H9 (cell line): ENCODE data around the gene GALNT10. TPM values are rescaled to one million over a fixed set of nuclear protein-coding genes. Genes with fewer than 3 reads are reported as not detected.

ENCODE experiments used
- DNase-seq: peaks from one replicate; pipeline ENCODE4 v3.0.0-alpha.2; 2017
- H2AFZ ChIP-seq: one replicate; pipeline ENCODE4 v1.6.1; 2013; ENCODE audit warnings: mild to moderate bottlenecking, low read length, control low read depth, moderate library complexity
- H2AK5ac ChIP-seq: 2 replicates; pipeline ENCODE4 v1.6.1; 2013; ENCODE audit warnings: low read length, control low read depth, mixed read lengths; ENCODE audit not compliant: insufficient read length
- H2BK120ac ChIP-seq: one replicate; pipeline ENCODE4 v1.6.1; 2013; ENCODE audit warnings: low read depth, mild to moderate bottlenecking, low read length, control low read depth, inconsistent platforms; ENCODE audit not compliant: poor library complexity, severe bottlenecking
- H2BK12ac ChIP-seq: 2 replicates; pipeline ENCODE4 v1.6.1; 2013; ENCODE audit warnings: low read length, control low read depth, mixed read lengths, low read depth; ENCODE audit not compliant: insufficient read length
- H2BK15ac ChIP-seq: 2 replicates; pipeline ENCODE4 v1.6.1; 2013; ENCODE audit warnings: low read depth, low read length, control low read depth
- H2BK20ac ChIP-seq: one replicate; pipeline ENCODE4 v1.6.1; 2013; ENCODE audit warnings: low read depth, mild to moderate bottlenecking, low read length, control low read depth, inconsistent platforms; ENCODE audit not compliant: poor library complexity, severe bottlenecking
- H2BK5ac ChIP-seq: 2 replicates; pipeline ENCODE4 v1.6.1; 2013; ENCODE audit warnings: low read length, control low read depth, mixed read lengths; ENCODE audit not compliant: insufficient read length
- H3K14ac ChIP-seq: 2 replicates; pipeline ENCODE4 v1.6.1; 2013; ENCODE audit warnings: low read length, control low read depth; ENCODE audit not compliant: insufficient read depth
- H3K18ac ChIP-seq: 2 replicates; pipeline ENCODE4 v1.6.1; 2013; ENCODE audit warnings: low read depth, mild to moderate bottlenecking, mixed read lengths, low read length, control low read depth; ENCODE audit not compliant: insufficient read length
- H3K23ac ChIP-seq: 2 replicates; pipeline ENCODE4 v1.6.1; 2013; ENCODE audit warnings: low read length, control low read depth, mixed read lengths, low read depth; ENCODE audit not compliant: insufficient read length
- H3K23me2 ChIP-seq: 2 replicates; pipeline ENCODE4 v1.6.1; 2013; ENCODE audit warnings: low read depth, mild to moderate bottlenecking, mixed read lengths, low read length, control low read depth; ENCODE audit not compliant: insufficient read length, poor library complexity, severe bottlenecking
- H3K27ac ChIP-seq: 2 replicates; pipeline ENCODE4 v1.5.1; 2013; ENCODE audit warnings: low read length, control low read depth, mixed read lengths, low read depth; ENCODE audit not compliant: insufficient read length
- H3K27me3 ChIP-seq: 2 replicates; pipeline ENCODE4 v1.6.1; 2013; ENCODE audit warnings: low read length, control low read depth, inconsistent platforms; ENCODE audit not compliant: insufficient read depth
- H3K4ac ChIP-seq: 2 replicates; pipeline ENCODE4 v1.6.1; 2013; ENCODE audit warnings: low read depth, mild to moderate bottlenecking, control low read depth, inconsistent platforms, low read length, moderate library complexity
- H3K4me1 ChIP-seq: 2 replicates; pipeline ENCODE4 v1.6.1; 2013; ENCODE audit warnings: low read length, control low read depth, inconsistent platforms; ENCODE audit not compliant: insufficient read depth
- H3K4me2 ChIP-seq: 2 replicates; pipeline ENCODE4 v1.6.1; 2013; ENCODE audit warnings: low read length, control low read depth, mixed read lengths; ENCODE audit not compliant: insufficient read length, insufficient read depth
- H3K56ac ChIP-seq: 2 replicates; pipeline ENCODE4 v1.6.1; 2013; ENCODE audit warnings: low read depth, mild to moderate bottlenecking, mixed read lengths, low read length, control low read depth; ENCODE audit not compliant: insufficient read length
- H3K79me1 ChIP-seq: 2 replicates; pipeline ENCODE4 v1.6.1; 2013; ENCODE audit warnings: low read depth, mild to moderate bottlenecking, moderate library complexity, low read length, control low read depth, inconsistent platforms; ENCODE audit not compliant: insufficient read depth, poor library complexity, severe bottlenecking
- H3K79me2 ChIP-seq: 2 replicates; pipeline ENCODE4 v1.6.1; 2013; ENCODE audit warnings: low read length, control low read depth, inconsistent platforms; ENCODE audit not compliant: insufficient read depth
- H3K9ac ChIP-seq: 2 replicates; pipeline ENCODE4 v1.6.1; 2013; ENCODE audit warnings: low read length, control low read depth, mixed read lengths; ENCODE audit not compliant: insufficient read length; ENCODE audit errors: extremely low read depth
- H3K9me3 ChIP-seq: one replicate; pipeline ENCODE4 v1.6.1; 2013; ENCODE audit warnings: low read depth, low read length, inconsistent platforms; ENCODE audit not compliant: control insufficient read depth
- H3T11ph ChIP-seq: one replicate; pipeline ENCODE4 v1.6.1; 2013; ENCODE audit warnings: mild to moderate bottlenecking, low read length, control low read depth, inconsistent platforms
- H4K20me1 ChIP-seq: one replicate; pipeline ENCODE4 v1.6.1; 2013; ENCODE audit not compliant: control insufficient read depth, insufficient read length, insufficient read depth
- H4K5ac ChIP-seq: 2 replicates; pipeline ENCODE4 v1.6.1; 2013; ENCODE audit warnings: low read depth, mild to moderate bottlenecking, mixed read lengths, low read length, control low read depth; ENCODE audit not compliant: insufficient read length
- H4K8ac ChIP-seq: replicated peaks from 2 replicates; pipeline ENCODE4 v1.6.1; 2013; ENCODE audit warnings: low read length, control low read depth, mixed read lengths, low read depth; ENCODE audit not compliant: insufficient read length
- H4K91ac ChIP-seq: 2 replicates; pipeline ENCODE4 v1.6.1; 2013; ENCODE audit warnings: low read depth, mild to moderate bottlenecking, moderate library complexity, mixed read lengths, low read length, control low read depth; ENCODE audit not compliant: insufficient read length
- H3K27ac Mint-ChIP-seq, 3 experiments: 2 replicates in 2 of 3; 3 replicates in 1 of 3; pipeline ENCODE4 v1.8.0; 2020 to 2021; ENCODE audit warnings: mixed read lengths in 3 of 3, mild to moderate bottlenecking in 1 of 3, moderate library complexity in 1 of 3
- H3K27me3 Mint-ChIP-seq: 2 replicates; pipeline ENCODE4 v1.8.0; 2021; ENCODE audit warnings: low read depth, mild to moderate bottlenecking, moderate library complexity, mixed read lengths
- H3K36me3 Mint-ChIP-seq, 3 experiments: 2 replicates in 2 of 3; 3 replicates in 1 of 3; pipeline ENCODE4 v1.8.0; 2020 to 2021; ENCODE audit warnings: low read depth in 3 of 3, mixed read lengths in 3 of 3; ENCODE audit not compliant: insufficient read depth in 1 of 3
- H3K4me1 Mint-ChIP-seq, 2 experiments: 2 replicates each; pipeline ENCODE4 v1.8.0; 2020; ENCODE audit warnings: mixed read lengths in 2 of 2
- H3K4me3 Mint-ChIP-seq, 2 experiments: 2 replicates in 1 of 2; 3 replicates in 1 of 2; pipeline ENCODE4 v1.8.0; 2020 to 2021; ENCODE audit warnings: mild to moderate bottlenecking in 2 of 2, mixed read lengths in 2 of 2, moderate library complexity in 1 of 2
- H3K9me3 Mint-ChIP-seq, 2 experiments: 2 replicates in 1 of 2; 3 replicates in 1 of 2; pipeline ENCODE4 v1.8.0; 2020; ENCODE audit warnings: mild to moderate bottlenecking in 2 of 2, mixed read lengths in 2 of 2, moderate library complexity in 1 of 2
- CTCF ChIP-seq: fragments of 200-600 bp; sonication (generic); conservative IDR thresholded peaks from 3 replicates; pipeline ENCODE4 v1.8.0; 2021; ENCODE audit warnings: antibody characterized with exemption, mild to moderate bottlenecking
- WGBS: extraction: QIAGEN DNeasy Blood & Tissue Kit; methylation state at CpG from one replicate; pipeline ENCODE4 v1.1.7; 2013; ENCODE audit warnings: missing lambda C conversion rate, low lambda C conversion rate, mixed read lengths; ENCODE audit not compliant: insufficient read length; ENCODE audit errors: extremely low coverage; 5-methylcytosine and 5-hydroxymethylcytosine counted together
- total RNA-seq: library from RNA; stranded (reverse); gene quantifications from 2 replicates; pipeline ENCODE4 v1.2.1, GENCODE V29; 2021

Gene GALNT10
- total RNA-seq, 1 experiment from 2014 or later: 15.4 TPM

GRCh38 chr5:154273028-154273617 is 82.6 kb downstream of the GALNT10 start:
- H3T11ph ChIP-seq: no peak overlapping the region
- H4K20me1 ChIP-seq: no peaks in the 10 kb centered on the region
- no peaks in the 10 kb centered on the region for H3K9me3 Mint-ChIP-seq
- H2BK5ac ChIP-seq: no peak overlapping the region
- H2AFZ ChIP-seq: no peak overlapping the region
- H4K5ac ChIP-seq: no peak overlapping the region
- H3K79me2 ChIP-seq: no peaks in the 10 kb centered on the region
- H3K27ac ChIP-seq: no peak overlapping the region
- no peak overlapping the region for H2BK12ac ChIP-seq
- H3K79me1 ChIP-seq: no peaks in the 10 kb centered on the region
- no peak for TF ChIP-seq CTCF
- H3K23me2 ChIP-seq: no peaks in the 10 kb centered on the region
- H3K4me2 ChIP-seq: no peak overlapping the region
- H3K4me1 Mint-ChIP-seq: peaks cover 4 to 10% of the 10 kb centered on the region in 2 experiments; a peak in 3 of 4 replicates
- 0 out of 2 replicates have a peak, but pooled peaks cover 1% of the 10 kb centered on the region for H3K27me3 Mint-ChIP-seq
- H2BK20ac ChIP-seq: no peak overlapping the region
- no peak overlapping the region for H3K56ac ChIP-seq
- peaks cover under 1% of the 10 kb centered on the region for H3K4me1 ChIP-seq
- no peak overlapping the region for H4K8ac ChIP-seq
- H3K9ac ChIP-seq: no peak overlapping the region
- no peaks in the 10 kb centered on the region for H3K27me3 ChIP-seq
- no peak overlapping the region for H2BK15ac ChIP-seq
- no peak overlapping the region for H2AK5ac ChIP-seq
- no CpG with 5 or more reads among the region's 3 CpGs for WGBS
- no peak overlapping the region for H3K18ac ChIP-seq
- no peak overlapping the region for H3K4me3 Mint-ChIP-seq
- H3K9me3 ChIP-seq: no peaks in the 10 kb centered on the region
- no peak overlapping the region for H3K23ac ChIP-seq
- no peak overlapping the region for H2BK120ac ChIP-seq
- DNase-seq: no peak
- H4K91ac ChIP-seq: no peak overlapping the region
- peak overlapping the region in 2 of 3 experiments; percentile 11 to 12; a peak in 4 of 7 replicates for H3K27ac Mint-ChIP-seq
- no peaks in the 10 kb centered on the region for H3K36me3 Mint-ChIP-seq
- no peak overlapping the region for H3K14ac ChIP-seq
- no peak overlapping the region for H3K4ac ChIP-seq
